Left ventricle myocardium inferior (tissue), 1 donor: ENCODE measurements around the gene MRPL40. TPM values are rescaled to one million over a fixed set of nuclear protein-coding genes. Genes with fewer than 3 reads are reported as not detected.

Experiments
- DNase-seq: peaks from one replicate; pipeline ENCODE4 v3.0.0-alpha.2; 2020
- H3K27ac ChIP-seq: fragments of 200-600 bp; replicated peaks from 2 replicates; pipeline ENCODE4 v1.8.0; 2021
- H3K27me3 ChIP-seq: fragments of 200-600 bp; 2 replicates; pipeline ENCODE4 v1.8.0; 2021; ENCODE audit warnings: low read depth
- H3K36me3 ChIP-seq: fragments of 200-600 bp; 2 replicates; pipeline ENCODE4 v1.8.0; 2021
- H3K4me1 ChIP-seq: fragments of 200-600 bp; 2 replicates; pipeline ENCODE4 v1.8.0; 2021
- H3K4me3 ChIP-seq: fragments of 200-600 bp; 2 replicates; pipeline ENCODE4 v1.8.0; 2021; ENCODE audit warnings: mild to moderate bottlenecking, moderate library complexity
- H3K9me3 ChIP-seq: fragments of 200-600 bp; replicated peaks from 2 replicates; pipeline ENCODE4 v1.8.0; 2021
- CTCF ChIP-seq: fragments of 200-600 bp; IDR thresholded peaks from 2 replicates; pipeline ENCODE4 v1.8.0; 2021; ENCODE audit warnings: antibody characterized with exemption, mild to moderate bottlenecking, borderline replicate concordance
- intact Hi-C: fragments of 100-400 bp; cut with micrococcal nuclease; formaldehyde crosslinking; loops from one replicate; pipeline ENCODE4 v1.11.0; 2022
- long read RNA-seq: library from polyadenylated mRNA; unstranded; transcript quantifications from one replicate; pipeline ENCODE4 v2.0.0, GENCODE V29; 2021
- total RNA-seq: library from RNA; stranded (reverse); fragmentation: NEBNext Ultra II Directional; extraction: Animal tissue kit (Norgen Biotek cat#: 25700); gene quantifications from one replicate; pipeline ENCODE4 v1.2.1, GENCODE V29; 2021
- donor health status: DM: no; HTN: yes; CAD: no; lungs with severe emphysema.

MRPL40 gene
- 57.2 TPM for total RNA-seq
- long read RNA-seq, transcript MRPL40-201 (4 exons, 1,387 nt), result major isoform, 40 of 47 reads
- long read RNA-seq, partial matches to known transcripts, result 1 of 47 reads
- long read RNA-seq, other reads (novel, unspliced or antisense), result 3 of 47 reads

DNA sequence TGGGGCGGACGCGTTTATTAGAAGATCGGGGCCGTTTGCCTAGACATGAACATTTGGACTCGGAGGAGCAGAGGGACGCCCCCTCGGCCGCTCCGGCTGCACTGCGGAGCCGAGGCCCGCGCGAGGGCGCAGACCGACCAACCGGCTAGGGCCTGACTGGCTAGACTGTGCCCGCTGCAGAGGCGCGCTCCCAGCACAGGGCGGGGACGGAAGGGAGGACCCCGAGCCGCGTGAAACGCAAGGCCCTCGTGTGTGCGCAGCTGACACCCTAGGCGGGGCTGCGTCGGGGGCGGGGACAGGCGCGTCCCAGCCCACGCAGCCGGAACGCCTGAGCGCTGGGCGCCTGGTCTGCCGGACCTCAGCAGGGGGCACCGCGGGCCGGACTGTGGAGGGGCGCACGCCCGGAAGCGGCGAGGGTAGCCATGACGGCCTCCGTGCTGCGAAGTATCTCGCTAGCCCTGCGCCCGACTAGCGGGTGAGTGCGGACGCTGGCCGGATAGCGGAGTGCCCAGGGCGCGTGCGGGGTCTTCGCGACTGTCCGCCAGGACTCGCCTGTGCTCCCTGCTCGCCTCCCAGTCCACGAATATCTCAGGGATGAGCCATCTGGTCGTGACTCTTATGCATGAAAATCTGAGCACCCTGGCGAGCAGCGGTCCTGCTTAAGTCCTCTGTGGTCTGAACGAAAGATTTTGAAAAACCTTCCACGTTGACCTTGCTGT is at the start of gene MRPL40:
TSS of gene MRPL40 (plus strand) at position 413 of the 719 bp plus-strand sequence. CDS start at position 423, 10 bp downstream.
- Histone ChIP-seq H3K4me3 (peak within 1 kb of the TSS; percentile 93), H3K4me1 (peaks cover 60% of the 10 kb centered on the region), H3K9me3 (no peaks in the 10 kb centered on the region), H3K36me3 (peaks cover 26% of the 10 kb centered on the region), H3K27ac (peak within 1 kb of the TSS; percentile 100), H3K27me3 (no peaks in the 10 kb centered on the region)
- intact Hi-C loops, result no loop called here
- peak; percentile 14 for TF ChIP-seq CTCF
- peak; percentile 95 for DNase-seq

DNA sequence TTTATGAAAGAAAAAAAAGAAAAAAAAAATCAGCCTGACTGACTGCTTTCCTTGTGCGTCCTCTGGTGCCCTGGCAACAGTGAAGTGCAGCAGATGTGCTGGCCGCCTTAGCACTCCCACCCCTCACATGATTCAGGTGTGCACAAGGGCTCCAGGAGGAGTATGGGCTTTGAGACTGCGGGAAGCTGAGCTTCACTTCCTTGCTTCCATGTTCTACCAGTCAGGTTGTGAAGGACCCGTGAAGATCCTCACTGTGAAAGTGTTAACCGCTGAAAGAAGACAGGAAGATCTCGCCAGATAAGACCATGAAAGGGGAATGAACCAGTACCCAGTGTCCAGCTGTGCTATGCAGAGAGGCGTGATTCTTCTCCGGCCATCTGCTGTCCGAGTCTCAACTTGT is 49.1 kb upstream of the MRPL40 start:
- intact Hi-C loops, result no loop called here
- Histone ChIP-seq H3K27ac (no peak overlapping the region), H3K9me3 (no peaks in the 10 kb centered on the region), H3K4me1 (no peaks in the 10 kb centered on the region), H3K4me3 (no peak overlapping the region), H3K36me3 (peaks cover 87% of the 10 kb centered on the region), H3K27me3 (no peaks in the 10 kb centered on the region)
- no peak for TF ChIP-seq CTCF
- DNase-seq, result no peak

GRCh38 chr22:19385221-19385906 is 47.0 kb upstream of the MRPL40 start:
- Histone ChIP-seq H3K36me3 (peaks cover 97% of the 10 kb centered on the region), H3K27me3 (no peaks in the 10 kb centered on the region), H3K9me3 (no peaks in the 10 kb centered on the region), H3K4me3 (no peak overlapping the region), H3K27ac (no peak overlapping the region), H3K4me1 (peaks cover 6% of the 10 kb centered on the region)
- intact Hi-C loops, result no loop called here
- TF ChIP-seq CTCF, result no peak
- no peak for DNase-seq

DNA sequence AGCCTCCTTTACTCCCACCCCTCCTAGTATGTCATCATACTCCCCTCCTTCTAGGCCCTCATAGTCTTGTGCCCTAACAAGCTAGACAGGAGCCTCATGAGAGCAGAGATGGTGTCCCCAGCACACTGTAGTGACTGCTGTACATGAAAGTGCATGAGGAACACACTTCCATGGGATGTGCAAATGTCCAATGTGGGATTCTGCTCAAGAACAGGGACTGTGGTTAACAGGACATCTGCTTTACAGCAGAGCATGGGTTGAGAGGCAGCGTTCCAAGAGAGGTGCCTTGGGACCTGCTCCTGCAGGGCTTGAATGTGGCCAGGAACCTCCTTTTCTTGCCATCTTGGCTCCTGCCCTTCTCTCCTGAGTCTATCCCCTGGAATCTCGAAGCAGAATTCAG is 46.1 kb upstream of the MRPL40 start:
- Histone ChIP-seq H3K36me3 (peaks cover 94% of the 10 kb centered on the region), H3K4me3 (no peak overlapping the region), H3K27ac (no peak overlapping the region), H3K27me3 (no peaks in the 10 kb centered on the region), H3K4me1 (peaks cover 11% of the 10 kb centered on the region), H3K9me3 (no peaks in the 10 kb centered on the region)
- intact Hi-C loops, result no loop called here
- DNase-seq, result no peak
- TF ChIP-seq CTCF, result no peak

DNA sequence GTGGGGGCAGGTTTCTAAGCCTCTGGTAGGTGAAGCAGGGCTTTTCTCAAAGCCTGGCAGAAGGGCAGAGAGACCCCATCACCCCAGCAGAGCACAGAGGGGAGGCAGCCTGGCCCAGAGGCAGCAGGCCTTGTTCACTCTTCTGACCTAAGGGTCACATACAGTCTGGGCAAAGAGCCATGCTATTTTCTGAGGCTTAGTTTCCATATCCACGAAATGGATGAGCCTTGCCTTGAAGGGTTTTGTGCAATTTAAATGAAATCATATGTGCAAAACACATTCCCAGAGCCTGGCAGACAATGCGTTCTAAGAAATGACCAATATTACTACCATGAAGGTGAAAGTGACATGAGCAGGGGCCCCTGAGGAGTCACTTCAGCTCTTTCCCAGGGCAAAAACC is 45.3 kb upstream of the MRPL40 start:
- peaks cover 93% of the 10 kb centered on the region for H3K36me3 ChIP-seq
- DNase-seq, result no peak
- TF ChIP-seq CTCF, result no peak
- intact Hi-C loops, result no loop called here
- peaks cover 11% of the 10 kb centered on the region for H3K4me1 ChIP-seq
- no peak overlapping the region for H3K27ac ChIP-seq
- no peaks in the 10 kb centered on the region for H3K9me3 ChIP-seq
- no peak overlapping the region for H3K4me3 ChIP-seq
- no peaks in the 10 kb centered on the region for H3K27me3 ChIP-seq
